Measurements from ENCODE around the gene PTPN6.

Gene PTPN6

DNA sequence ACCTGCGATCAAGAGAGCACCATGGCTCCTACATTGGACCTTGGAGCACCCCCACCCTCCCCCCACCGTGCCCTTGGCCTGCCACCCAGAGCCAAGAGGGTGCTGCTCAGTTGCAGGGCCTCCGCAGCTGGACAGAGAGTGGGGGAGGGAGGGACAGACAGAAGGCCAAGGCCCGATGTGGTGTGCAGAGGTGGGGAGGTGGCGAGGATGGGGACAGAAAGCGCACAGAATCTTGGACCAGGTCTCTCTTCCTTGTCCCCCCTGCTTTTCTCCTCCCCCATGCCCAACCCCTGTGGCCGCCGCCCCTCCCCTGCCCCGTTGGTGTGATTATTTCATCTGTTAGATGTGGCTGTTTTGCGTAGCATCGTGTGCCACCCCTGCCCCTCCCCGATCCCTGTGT lies 9.4 kb upstream of the PTPN6 start:
- no peak for DNase-seq (ENCODE audit: low read depth in 2 of 2)

DNA sequence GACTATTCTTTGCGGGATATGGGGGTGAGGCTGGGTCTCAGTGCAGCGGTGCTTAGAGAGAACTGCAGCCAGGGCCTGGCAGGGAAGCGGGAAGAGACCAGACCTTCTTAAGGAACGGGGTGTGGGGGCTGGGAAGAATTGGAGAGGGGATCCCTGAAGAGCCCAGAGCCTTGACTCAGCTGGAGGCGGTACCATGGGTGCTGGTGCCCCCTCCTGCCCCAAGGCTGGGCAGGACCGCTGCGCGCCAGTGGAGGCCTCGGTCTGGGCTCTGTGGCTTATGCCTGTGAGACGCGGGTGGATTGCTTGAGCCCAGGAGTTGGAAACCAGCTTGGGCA lies 8.9 kb upstream of the PTPN6 start:
- DNase-seq (ENCODE audit: low read depth in 2 of 2) = no peak

DNA sequence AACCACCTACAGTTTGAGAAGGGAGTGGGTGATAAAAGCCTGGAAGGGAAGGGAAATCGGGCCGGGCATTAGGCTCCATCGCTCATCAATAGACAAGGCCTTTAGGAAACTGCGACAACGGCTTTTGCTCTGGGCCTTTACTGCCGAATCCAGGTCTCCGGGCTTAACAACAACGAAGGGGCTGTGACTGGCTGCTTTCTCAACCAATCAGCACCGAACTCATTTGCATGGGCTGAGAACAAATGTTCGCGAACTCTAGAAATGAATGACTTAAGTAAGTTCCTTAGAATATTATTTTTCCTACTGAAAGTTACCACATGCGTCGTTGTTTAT lies 7.8 kb upstream of the PTPN6 start:
- DNase-seq (ENCODE audit: low read depth in 2 of 2) = peak; percentile 61 to 68

DNA sequence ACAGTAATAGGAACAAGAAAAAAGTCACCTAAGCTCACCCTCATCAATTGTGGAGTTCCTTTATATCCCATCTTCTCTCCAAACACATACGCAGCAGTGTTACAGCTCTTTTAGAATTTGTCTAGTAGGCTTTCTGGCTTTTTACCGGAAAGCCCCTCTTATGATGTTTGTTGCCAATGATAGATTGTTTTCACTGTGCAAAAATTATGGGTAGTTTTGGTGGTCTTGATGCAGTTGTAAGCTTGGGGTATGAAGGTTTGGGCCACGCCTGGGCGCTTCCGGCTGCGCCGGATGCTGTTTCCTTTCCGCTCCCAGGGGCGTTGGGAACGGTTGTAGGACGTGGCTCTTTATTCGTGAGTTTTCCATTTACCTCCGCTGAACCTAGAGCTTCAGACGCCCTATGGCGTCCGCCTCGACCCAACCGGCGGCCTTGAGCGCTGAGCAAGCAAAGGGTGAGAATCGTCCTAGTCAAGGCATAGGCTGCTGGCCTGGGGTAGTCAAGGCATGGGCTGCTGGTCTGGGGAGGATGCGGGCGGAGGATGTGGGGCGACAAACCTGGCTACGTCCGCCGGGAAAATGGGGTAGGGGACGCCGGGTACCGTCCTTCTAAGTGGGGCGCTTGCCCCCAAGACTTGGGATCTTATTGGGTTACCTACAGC lies 7.3 kb upstream of the PTPN6 start, which contains the start of the genes C12orf57 and RNU7-1:
C12orf57 (plus strand) TSS at position 301 of the 659 bp plus-strand sequence; CDS start at position 401, 100 bp downstream.
RNU7-1 (plus strand) TSS at position 95 of the 659 bp plus-strand sequence.
- DNase-seq (ENCODE audit: low read depth in 2 of 2) = peak; percentile 52 to 61

DNA sequence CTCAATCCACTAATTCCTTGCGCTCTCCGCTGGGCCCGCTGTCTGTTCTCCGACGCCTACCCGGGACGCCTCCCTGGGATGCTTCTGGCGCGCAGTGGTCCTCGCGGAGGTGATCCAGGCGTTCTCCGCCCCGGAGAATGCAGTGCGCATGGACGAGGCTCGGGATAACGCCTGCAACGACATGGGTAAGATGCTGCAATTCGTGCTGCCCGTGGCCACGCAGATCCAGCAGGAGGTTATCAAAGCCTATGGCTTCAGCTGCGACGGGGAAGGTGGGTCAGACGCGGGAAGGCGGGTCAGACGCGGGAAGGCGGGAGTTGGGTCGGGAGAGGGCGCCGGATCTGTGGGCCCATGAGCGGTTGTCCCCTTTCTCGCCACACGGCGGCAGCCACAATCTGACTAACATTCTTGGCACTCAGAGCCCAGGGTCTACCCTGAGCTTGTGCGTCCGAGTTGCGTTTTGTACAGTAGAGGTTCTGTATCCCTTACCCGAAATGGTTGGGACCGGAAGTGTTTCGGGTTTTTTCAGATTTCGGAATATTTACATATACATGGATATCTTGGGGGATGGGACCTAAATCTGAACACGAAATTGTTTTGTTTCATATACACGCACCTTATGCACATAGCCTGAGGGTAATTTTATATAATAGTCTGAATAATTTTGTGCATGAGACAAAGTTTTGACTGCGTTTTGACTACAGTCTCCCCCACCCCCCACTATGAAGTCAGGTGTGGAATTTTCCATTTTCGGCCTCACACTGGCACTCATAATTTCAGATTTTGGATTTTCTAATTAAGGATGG lies 6.6 kb upstream of the PTPN6 start:
- DNase-seq (ENCODE audit: low read depth in 2 of 2) = peak; percentile 76 to 78

DNA sequence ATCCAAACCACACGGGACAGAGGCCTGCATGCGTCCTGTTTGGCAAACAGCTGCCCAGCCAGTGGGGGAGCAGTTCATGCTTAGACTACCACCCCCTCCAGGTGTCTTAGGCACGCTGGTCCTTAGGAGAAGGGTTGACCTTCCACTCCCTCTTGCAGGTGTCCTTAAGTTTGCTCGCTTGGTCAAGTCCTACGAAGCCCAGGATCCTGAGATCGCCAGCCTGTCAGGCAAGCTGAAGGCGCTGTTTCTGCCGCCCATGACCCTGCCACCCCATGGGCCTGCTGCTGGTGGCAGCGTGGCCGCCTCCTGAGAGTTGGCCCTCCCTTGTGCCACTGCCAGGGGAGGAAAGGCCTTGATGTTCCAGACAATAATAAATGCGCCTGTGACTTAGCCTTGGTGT lies 5.5 kb upstream of the PTPN6 start:
- DNase-seq (ENCODE audit: low read depth in 2 of 2) = no peak

DNA sequence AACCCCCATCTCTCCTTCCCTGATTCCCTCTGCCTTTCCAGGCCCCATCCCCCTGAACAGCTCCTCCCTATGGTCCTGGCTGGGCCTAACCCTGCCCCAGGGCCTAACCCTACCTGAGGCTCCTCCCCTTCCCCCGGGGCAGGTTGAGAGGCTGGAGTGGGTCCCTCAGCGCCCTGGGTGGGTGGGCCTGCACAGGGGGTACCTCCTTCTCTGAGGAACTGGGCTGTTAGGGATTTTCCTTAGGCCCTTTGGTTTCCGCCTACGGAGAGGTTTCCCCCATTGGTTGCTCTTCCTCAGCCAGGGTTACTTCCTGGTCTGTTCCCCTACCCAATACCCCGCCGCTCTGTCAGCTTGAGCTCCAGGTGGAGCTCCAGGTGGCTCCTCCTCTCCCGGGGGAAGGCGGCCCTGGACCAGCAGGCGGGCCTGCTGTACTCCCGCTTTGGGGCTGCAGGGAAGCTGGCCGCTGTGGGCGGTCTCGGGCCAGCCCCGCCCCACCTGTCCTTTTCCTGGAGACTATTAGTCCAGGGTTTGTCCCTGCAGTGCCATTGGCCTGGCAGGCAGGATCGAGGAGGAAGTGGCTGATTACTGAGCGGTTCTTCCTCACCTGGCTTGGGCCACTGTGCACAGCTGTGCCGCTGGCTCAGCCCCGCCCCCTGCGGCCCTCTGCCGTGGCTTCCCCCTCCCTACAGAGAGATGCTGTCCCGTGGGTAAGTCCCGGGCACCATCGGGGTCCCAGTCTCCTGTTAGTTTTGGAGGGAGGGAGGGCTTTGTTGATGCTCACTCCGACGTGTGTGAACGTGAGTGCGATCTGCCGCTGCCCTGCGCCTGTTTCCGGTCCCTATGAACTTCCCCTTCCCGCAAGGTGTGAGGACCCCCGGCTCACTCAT lies 4.9 kb upstream of the PTPN6 start:
- no peak for DNase-seq (ENCODE audit: low read depth in 2 of 2)

DNA sequence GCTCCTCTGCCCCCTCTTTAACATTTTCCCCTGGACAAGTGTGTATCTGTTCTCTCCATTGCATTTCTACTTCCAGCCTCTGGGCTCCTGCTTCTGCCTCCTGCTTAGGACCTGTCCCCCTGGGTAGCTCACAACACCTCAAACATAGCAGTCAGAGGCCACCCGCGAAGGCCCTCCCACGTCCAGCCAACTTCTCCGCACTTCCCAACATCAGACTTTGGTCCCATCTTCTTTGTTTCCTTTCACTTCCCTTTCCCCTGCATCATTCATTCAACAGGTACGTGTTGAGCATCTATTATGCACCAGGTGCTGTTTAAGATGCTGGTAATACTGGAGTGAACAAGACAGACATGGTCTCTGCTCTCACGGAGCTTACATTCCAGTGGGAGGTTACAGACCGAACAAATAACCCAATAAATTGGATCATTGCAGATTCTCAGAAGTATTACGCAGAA lies 4.2 kb upstream of the PTPN6 start:
- DNase-seq (ENCODE audit: low read depth in 2 of 2) = no peak

DNA sequence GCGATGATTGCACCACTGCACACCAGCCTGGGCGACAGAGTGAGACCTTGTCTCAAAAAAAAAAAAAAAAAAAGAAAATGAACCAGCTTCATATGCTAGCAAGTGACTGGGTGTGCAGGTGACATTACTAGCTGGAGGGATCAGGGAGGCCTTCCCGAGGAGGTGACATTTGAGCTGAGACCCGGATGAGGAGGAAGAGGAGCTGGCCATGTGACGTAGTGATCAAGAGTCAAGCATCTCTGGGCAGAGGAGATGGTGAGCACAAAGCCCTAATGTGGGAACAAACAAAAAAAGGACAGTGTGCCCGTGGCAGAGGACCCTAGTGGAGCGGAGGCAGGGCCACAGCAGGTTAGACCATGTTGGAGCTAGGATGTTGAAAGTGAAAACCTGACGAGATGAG lies 3.5 kb upstream of the PTPN6 start:
- DNase-seq (ENCODE audit: low read depth in 2 of 2) = no peak

DNA sequence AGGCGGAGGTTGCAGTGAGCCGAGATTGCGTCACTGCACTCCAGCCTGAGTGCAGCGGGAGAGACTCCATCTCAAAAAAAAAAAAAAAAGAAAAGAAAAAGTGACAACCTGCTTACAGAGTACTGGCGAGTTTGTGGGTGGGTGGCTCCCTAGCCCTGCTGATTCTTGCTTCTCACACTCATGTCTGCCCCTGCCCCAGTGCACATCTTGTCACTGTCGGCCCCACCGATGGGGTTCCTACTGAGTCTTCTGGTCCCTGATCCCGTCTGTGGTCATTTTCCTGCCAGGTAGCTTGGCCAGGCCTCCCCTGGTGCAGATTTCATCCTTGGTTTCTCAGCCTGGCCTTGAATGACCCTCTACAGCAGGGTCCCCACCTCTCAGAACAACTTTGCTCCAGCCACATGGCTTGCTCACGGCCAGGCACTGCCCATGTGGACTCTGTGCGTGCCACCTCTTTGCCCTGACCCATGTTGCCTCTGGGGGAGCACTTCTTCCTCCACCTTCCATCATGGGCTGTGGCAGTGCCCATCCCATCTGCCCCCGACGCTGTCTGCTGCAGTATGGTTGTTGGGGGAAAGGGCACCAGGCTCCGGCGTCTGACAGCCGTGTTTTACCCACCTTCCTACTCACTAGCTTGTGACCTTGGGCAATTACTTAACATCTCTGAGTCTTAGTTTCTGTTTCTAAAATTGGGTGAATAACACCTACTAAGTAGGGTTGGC lies 2.1 kb upstream of the PTPN6 start:
- DNase-seq (ENCODE audit: low read depth in 2 of 2) = no peak

DNA sequence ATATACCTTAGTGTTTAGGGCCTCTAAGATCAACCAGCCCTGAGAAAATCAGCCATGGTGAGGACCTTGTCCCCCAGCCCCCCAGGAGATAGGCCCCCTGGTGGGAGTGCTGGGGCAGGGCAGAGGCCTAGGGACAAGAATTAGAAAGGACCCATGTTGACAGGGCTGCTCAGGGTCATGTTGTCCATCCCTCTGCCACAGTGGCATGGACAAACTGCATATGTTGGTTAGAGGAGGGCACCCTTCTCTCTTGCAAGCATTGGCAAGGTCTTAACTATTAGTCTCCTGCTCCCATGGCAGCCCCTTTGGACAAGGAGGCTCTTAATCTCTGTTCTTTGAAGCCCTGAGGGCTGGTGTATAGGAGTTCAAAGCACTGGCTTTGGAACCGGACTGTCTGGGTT lies 755 bp upstream of the PTPN6 start:
- no peak for DNase-seq (ENCODE audit: low read depth in 2 of 2)

DNA sequence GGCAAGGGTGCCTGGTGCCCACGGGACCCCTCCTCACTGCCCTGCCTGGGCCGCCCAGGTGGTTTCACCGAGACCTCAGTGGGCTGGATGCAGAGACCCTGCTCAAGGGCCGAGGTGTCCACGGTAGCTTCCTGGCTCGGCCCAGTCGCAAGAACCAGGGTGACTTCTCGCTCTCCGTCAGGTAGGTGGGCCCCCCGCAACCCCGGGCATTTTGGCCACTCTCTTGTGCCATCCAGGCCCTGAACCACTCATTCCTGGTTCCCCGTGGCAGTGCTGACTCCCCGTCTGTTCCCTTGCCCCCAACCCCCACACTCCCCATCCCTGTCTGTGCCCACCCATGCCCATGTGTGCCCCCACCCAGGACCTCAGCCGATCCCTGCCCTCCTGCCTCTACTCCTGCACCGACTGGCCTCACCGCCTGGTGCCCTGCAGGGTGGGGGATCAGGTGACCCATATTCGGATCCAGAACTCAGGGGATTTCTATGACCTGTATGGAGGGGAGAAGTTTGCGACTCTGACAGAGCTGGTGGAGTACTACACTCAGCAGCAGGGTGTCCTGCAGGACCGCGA lies 480 bp downstream of the PTPN6 start:
- DNase-seq (ENCODE audit: low read depth in 2 of 2) = no peak

DNA sequence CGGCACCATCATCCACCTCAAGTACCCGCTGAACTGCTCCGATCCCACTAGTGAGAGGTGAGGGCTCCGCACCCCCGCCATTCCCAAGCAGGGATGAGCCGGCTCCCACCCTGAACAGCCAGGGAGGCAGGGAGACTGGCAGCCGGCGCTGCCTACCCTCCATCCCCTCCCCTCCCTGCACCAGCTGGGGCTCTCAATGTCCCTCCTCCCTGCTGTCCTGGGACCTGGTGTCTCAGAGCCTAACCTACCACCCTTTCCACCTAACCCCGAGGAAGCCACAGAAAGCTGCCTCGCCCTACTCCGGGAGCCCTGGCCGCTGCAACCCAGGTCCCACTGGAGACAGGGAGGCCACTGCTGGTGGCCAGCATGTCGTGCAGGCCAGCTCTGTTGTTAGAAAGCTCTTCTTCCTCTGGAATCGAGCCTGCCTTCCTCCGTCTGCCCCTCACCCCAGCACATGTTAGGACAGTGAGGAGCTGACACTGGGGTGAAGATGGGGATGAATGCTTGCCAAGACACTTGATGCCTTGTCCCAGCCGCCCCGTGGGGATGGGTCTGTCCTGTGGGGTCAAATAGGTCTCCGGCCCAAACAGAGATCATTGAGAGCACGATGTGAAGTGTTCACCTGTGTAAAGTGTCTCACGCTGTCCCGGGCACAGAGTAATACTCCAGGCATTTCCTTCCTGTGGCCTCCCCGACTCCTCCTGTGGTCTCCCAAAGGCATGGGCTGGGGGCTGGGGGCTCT lies 1.1 kb downstream of the PTPN6 start:
- DNase-seq (ENCODE audit: low read depth in 2 of 2) = no peak

DNA sequence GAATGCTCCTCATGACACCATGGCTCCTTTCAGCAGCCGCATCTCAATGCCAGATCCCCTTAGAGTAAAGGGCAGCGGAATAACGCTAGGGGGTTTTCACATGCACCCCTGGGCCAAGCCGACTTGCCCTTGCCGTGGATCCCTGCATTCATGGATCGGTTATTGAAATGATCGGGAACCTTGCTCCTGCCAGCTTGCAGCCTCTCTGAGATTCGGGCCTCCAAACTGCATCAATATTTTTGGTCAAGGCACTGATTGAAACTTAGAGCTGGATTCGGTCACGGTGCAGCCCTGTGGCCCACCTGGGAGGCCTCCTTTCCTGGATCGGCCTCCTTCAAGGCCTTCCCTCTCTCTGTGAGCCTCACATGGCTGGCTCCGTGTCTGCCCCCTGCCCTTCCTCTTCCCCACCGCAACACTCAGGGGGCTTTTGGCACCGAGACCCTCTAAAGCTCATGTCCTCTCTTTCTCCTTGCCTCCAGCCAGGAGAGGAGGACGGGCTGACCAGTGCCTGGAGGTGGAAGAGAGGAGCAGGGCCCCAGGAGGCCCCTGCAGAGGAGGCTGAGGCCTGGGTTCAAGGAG lies 1.8 kb downstream of the PTPN6 start:
- DNase-seq (ENCODE audit: low read depth in 2 of 2) = no peak

DNA sequence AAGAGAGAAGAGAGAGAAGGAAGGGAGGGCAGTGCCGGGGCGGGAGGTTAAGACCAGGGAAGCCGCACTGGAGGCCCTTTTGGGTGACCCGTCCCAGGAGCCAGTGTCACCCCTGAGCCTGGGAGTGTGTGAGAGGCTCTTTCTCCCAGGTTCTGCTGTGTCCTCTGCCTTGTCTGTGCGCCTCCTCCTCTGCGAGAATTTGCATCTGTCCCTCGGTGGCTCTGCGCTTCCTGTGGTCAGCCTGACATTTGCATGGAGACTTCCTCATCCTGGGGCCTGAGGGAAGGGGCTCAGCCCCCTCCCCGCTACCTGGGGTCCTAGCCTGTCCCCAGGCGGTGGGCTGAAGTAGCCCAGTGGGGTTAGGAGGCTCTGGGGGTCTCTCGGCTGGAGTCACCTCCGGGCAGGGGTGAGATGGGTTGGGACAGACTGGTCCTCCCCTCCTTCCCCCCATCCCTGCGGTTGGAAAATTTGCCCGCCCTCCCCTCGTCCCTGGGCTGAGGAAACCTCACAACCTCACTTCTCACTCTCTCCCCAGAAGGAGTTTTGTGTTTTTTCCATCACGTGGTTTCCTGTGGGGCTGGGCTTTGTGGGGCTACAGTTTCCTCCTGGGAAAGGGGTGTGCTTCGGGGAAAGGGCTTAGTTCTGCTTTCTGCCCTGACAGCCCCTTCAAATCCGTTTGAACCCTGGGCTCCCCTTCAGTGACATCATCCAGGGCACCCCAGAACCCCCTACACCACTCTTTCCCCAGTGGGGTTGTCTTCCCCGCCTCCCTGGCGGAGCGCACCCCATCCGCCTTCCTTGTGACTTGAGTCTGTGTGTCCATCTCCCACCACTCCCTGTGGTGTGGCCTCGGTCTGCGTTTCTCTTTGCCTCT lies 2.5 kb downstream of the PTPN6 start:
- DNase-seq (ENCODE audit: low read depth in 2 of 2) = peak; percentile 83 to 93

DNA sequence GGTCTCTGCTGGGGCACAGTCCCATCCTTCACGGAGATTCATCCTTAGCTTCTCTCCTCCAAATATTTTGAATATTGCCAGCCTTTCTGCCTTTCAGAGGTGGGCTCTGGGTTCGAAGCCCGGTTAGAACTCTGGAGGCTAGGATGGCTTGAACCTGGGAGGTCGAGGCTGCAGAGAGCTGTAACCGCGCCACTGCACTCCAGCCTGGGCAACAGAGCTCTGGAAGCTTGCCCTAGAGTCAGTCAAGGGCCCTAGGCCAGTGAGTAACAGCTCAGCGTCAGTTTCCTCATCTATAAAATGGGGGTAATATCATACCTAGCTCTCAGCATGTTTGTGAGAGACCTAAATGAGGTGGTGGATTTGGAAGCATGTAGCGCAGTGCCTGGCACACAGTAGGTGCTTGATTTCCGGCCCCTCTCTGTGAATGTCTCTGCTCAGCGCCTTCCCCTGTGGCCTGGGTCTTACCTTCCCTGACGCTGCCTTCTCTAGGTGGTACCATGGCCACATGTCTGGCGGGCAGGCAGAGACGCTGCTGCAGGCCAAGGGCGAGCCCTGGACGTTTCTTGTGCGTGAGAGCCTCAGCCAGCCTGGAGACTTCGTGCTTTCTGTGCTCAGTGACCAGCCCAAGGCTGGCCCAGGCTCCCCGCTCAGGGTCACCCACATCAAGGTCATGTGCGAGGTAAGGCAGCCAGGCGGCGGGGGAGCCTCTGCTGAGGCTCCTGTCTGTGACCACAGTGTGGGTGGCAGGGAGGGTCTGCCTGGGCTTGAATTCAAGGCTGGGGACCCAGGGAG lies 3.4 kb downstream of the PTPN6 start:
- no peak for DNase-seq (ENCODE audit: low read depth in 2 of 2)

DNA sequence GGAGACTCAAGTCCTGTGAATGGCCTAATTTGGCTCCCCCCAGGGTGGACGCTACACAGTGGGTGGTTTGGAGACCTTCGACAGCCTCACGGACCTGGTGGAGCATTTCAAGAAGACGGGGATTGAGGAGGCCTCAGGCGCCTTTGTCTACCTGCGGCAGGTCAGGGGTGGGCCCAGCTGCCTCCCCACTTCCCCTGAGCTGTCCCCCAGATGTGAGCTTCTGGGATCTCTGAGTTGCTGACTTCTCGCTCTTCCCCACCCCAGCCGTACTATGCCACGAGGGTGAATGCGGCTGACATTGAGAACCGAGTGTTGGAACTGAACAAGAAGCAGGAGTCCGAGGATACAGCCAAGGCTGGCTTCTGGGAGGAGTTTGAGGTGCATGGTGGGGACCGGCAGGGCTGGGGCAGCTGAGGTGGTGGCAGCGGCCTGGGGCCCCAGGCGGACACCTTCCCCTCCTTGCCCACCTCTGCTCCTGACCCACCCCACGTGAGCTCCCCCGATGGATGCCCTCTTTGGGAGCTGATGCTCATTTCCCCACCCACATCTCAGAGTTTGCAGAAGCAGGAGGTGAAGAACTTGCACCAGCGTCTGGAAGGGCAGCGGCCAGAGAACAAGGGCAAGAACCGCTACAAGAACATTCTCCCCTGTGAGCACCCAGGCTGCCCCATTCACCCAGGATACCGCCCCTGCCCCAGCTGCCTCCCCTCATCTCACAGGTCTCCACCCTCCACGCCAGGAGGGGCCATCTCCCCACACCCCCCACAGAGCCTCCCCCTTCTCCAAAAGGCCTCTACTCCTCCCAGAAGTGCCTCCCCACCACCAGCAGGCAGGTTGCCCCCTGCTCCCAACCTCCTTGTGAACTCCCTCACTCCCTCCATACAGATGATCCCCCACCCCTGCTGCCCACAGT lies 4.2 kb downstream of the PTPN6 start:
- no peak for DNase-seq (ENCODE audit: low read depth in 2 of 2)
